Ishikawa (cell line): ENCODE data around the gene METTL22.

Experiments used
- CEBPB ChIP-seq: IDR thresholded peaks from 2 replicates; pipeline ENCODE4 v1.6.1; 2012
- CREB1 ChIP-seq: IDR thresholded peaks from 2 replicates; pipeline ENCODE4 v1.6.1; 2012; ENCODE audit warnings: low read depth
- EGR1 ChIP-seq: IDR thresholded peaks from 2 replicates; pipeline ENCODE4 v1.6.1; 2012
- EP300 ChIP-seq: IDR thresholded peaks from 2 replicates; pipeline ENCODE4 v1.6.1; 2012; ENCODE audit warnings: borderline replicate concordance
- FOXM1 ChIP-seq: IDR thresholded peaks from 2 replicates; pipeline ENCODE4 v1.6.1; 2012; ENCODE audit warnings: low read depth, borderline replicate concordance
- MAX ChIP-seq: IDR thresholded peaks from 2 replicates; pipeline ENCODE4 v1.6.1; 2012
- NFIC ChIP-seq: IDR thresholded peaks from 2 replicates; pipeline ENCODE4 v1.6.1; 2012
- RAD21 ChIP-seq: IDR thresholded peaks from 2 replicates; pipeline ENCODE4 v1.6.1; 2012; ENCODE audit warnings: low read depth
- REST ChIP-seq: IDR thresholded peaks from 2 replicates; pipeline ENCODE4 v1.6.1; 2012; ENCODE audit warnings: low read depth, mild to moderate bottlenecking
- TAF1 ChIP-seq: IDR thresholded peaks from 2 replicates; pipeline ENCODE4 v1.6.1; 2012; ENCODE audit warnings: low read depth, mild to moderate bottlenecking
- TCF12 ChIP-seq: IDR thresholded peaks from 2 replicates; pipeline ENCODE4 v1.6.1; 2012; ENCODE audit warnings: low read depth
- TEAD4 ChIP-seq: IDR thresholded peaks from 2 replicates; pipeline ENCODE4 v1.6.1; 2012
- USF1 ChIP-seq: IDR thresholded peaks from 2 replicates; pipeline ENCODE4 v1.6.1; 2012
- YY1 ChIP-seq: IDR thresholded peaks from 2 replicates; pipeline ENCODE4 v1.6.1; 2012; ENCODE audit warnings: low read depth
- ZBTB7A ChIP-seq: IDR thresholded peaks from 2 replicates; pipeline ENCODE4 v1.6.1; 2012; ENCODE audit warnings: low read depth

The METTL22 gene

GRCh38 chr16:8661703-8662102, 40.2 kb downstream of the METTL22 start:
- no peak for TF ChIP-seq EP300
- no peak for TF ChIP-seq FOXM1
- TF ChIP-seq TCF12, result no peak
- no peak for TF ChIP-seq MAX
- TF ChIP-seq NFIC, result no peak
- TF ChIP-seq TAF1, result no peak
- TF ChIP-seq EGR1, result no peak
- TF ChIP-seq REST, result no peak
- no peak for TF ChIP-seq ZBTB7A
- no peak for TF ChIP-seq RAD21
- no peak for TF ChIP-seq YY1
- no peak for TF ChIP-seq CREB1
- TF ChIP-seq USF1, result no peak
- TF ChIP-seq CEBPB, result no peak
- no peak for TF ChIP-seq TEAD4

- no peak for TF ChIP-seq NFIC
- TF ChIP-seq TCF12, result no peak
- TF ChIP-seq FOXM1, result no peak
- TF ChIP-seq EGR1, result no peak
- TF ChIP-seq CREB1, result no peak
- no peak for TF ChIP-seq EP300
- TF ChIP-seq MAX, result no peak
- no peak for TF ChIP-seq ZBTB7A
- TF ChIP-seq RAD21, result no peak
- TF ChIP-seq TAF1, result no peak
- TF ChIP-seq REST, result no peak
- TF ChIP-seq TEAD4, result no peak
- TF ChIP-seq USF1, result no peak
Observed at GRCh38 chr16:8663192-8664089, 41.9 kb downstream of the METTL22 start.

GRCh38 chr16:8665529-8665928, 44.0 kb downstream of the METTL22 start:
- no peak for TF ChIP-seq REST
- no peak for TF ChIP-seq ZBTB7A
- no peak for TF ChIP-seq EP300
- no peak for TF ChIP-seq USF1
- no peak for TF ChIP-seq MAX
- no peak for TF ChIP-seq YY1
- no peak for TF ChIP-seq CREB1

GRCh38 chr16:8667492-8667891, 46.0 kb downstream of the METTL22 start:
- TF ChIP-seq YY1, result no peak
- peak; percentile 73 for TF ChIP-seq REST
- TF ChIP-seq TAF1, result no peak
- no peak for TF ChIP-seq EGR1
- no peak for TF ChIP-seq USF1
- no peak for TF ChIP-seq MAX
